Activated B cell treated with CpG ODN at 0.5 μM for 24 hours (primary cell): ENCODE measurements around the gene P4HB. TPM values are rescaled to one million over a fixed set of nuclear protein-coding genes. Genes with fewer than 3 reads are reported as not detected.

Experiments
- ATAC-seq: fragments of 200-7000 bp; cut with Tn5 transposase; one replicate; pipeline ENCODE4 v1.10.0; 2021; ENCODE audit warnings: low read depth, mild to moderate bottlenecking, moderate library complexity
- CTCF ChIA-PET: fragments of 350-600 bp; sonication (Branson Sonifier 250); formaldehyde crosslinking; loops from one replicate; lab custom pipeline; 2021; ENCODE audit warnings: antibody characterized with exemption; lab: Charles Lee
- POLR2A ChIA-PET: fragments of 350-600 bp; sonication (Branson Sonifier 250); formaldehyde crosslinking; loops from one replicate; lab custom pipeline; 2021; ENCODE audit warnings: antibody characterized with exemption; lab: Charles Lee
- DNase-seq: peaks from one replicate; pipeline ENCODE4 v3.0.0; 2022
- H3K27ac Mint-ChIP-seq: one replicate; pipeline ENCODE4 v1.8.0; 2020; ENCODE audit warnings: mixed read lengths
- H3K27me3 Mint-ChIP-seq: one replicate; pipeline ENCODE4 v1.8.0; 2021; ENCODE audit warnings: mixed read lengths
- H3K36me3 Mint-ChIP-seq: one replicate; pipeline ENCODE4 v1.8.0; 2021; ENCODE audit warnings: low read depth, mixed read lengths
- H3K4me1 Mint-ChIP-seq: one replicate; pipeline ENCODE4 v1.8.0; 2021; ENCODE audit warnings: mixed read lengths
- H3K4me3 Mint-ChIP-seq: one replicate; pipeline ENCODE4 v1.8.0; 2020; ENCODE audit warnings: mild to moderate bottlenecking, mixed read lengths
- H3K9me3 Mint-ChIP-seq: one replicate; pipeline ENCODE4 v1.8.0; 2020; ENCODE audit warnings: mixed read lengths
- CTCF ChIP-seq: fragments of 200-600 bp; IDR thresholded peaks from one replicate; pipeline ENCODE4 v1.8.0; 2022; ENCODE audit warnings: antibody characterized with exemption, mild to moderate bottlenecking
- intact Hi-C: fragments of 100-400 bp; cut with micrococcal nuclease; formaldehyde crosslinking; loops from one replicate; pipeline ENCODE4 v1.15.1; 2024
- total RNA-seq: library from RNA; stranded (reverse); gene quantifications from 2 replicates; pipeline ENCODE4 v1.2.3, GENCODE V29; 2022

Gene P4HB
- total RNA-seq, 1 donor from 2014 or later, result 225 TPM

GRCh38 chr17:81803728-81804558 is 56.4 kb downstream of the P4HB start, which contains the start of gene GCGR:
Gene GCGR, plus strand, starts transcription at chr17:81804150. Its CDS starts 4,869 bp downstream, at chr17:81809019.
- ATAC-seq (no peak), DNase-seq (no peak)
- no peaks in the 10 kb centered on the region for H3K36me3 Mint-ChIP-seq
- no peak within 1 kb of the TSS for H3K4me3 Mint-ChIP-seq
- H3K27me3 Mint-ChIP-seq, result peaks cover 35% of the 10 kb centered on the region
- ChIA-PET CTCF (no interaction called here), POLR2A (no interaction called here)
- intact Hi-C loops, result no loop called here
- H3K4me1 Mint-ChIP-seq, result peaks cover 4% of the 10 kb centered on the region
- TF ChIP-seq CTCF, result no peak
- H3K27ac Mint-ChIP-seq, result no peak within 1 kb of the TSS
- H3K9me3 Mint-ChIP-seq, result no peaks in the 10 kb centered on the region

- peaks cover 33% of the 10 kb centered on the region for H3K27me3 Mint-ChIP-seq
- no peaks in the 10 kb centered on the region for H3K36me3 Mint-ChIP-seq
- POLR2A ChIA-PET, result no interaction called here
These were observed 57.3 kb downstream of the P4HB start for GRCh38 chr17:81802856-81803643.

GRCh38 chr17:81802048-81802758 is 58.1 kb downstream of the P4HB start:
- Mint-ChIP-seq H3K27ac (no peak overlapping the region), H3K4me3 (no peak overlapping the region), H3K27me3 (peaks cover 30% of the 10 kb centered on the region), H3K36me3 (no peaks in the 10 kb centered on the region), H3K4me1 (peaks cover 4% of the 10 kb centered on the region), H3K9me3 (no peaks in the 10 kb centered on the region)
- ChIA-PET POLR2A (no interaction called here), CTCF (no interaction called here)
- TF ChIP-seq CTCF, result no peak
- intact Hi-C loops, result no loop called here
- ATAC-seq (no peak), DNase-seq (no peak)

More at GRCh38 chr17:81802856-81803643, 57.3 kb downstream of the P4HB start:
- CTCF ChIA-PET, result no interaction called here
- ATAC-seq (no peak), DNase-seq (no peak)
- no peak for TF ChIP-seq CTCF
- H3K4me3 Mint-ChIP-seq, result no peak overlapping the region
- no peak overlapping the region for H3K27ac Mint-ChIP-seq
- no peaks in the 10 kb centered on the region for H3K9me3 Mint-ChIP-seq
- H3K4me1 Mint-ChIP-seq, result peaks cover 4% of the 10 kb centered on the region
- intact Hi-C loops, result no loop called here

- CTCF ChIA-PET, result no interaction called here
- no peak for TF ChIP-seq CTCF
- ATAC-seq (no peak), DNase-seq (no peak)
- Mint-ChIP-seq H3K27ac (no peak overlapping the region), H3K36me3 (no peaks in the 10 kb centered on the region), H3K4me3 (no peak overlapping the region), H3K9me3 (no peaks in the 10 kb centered on the region), H3K4me1 (peaks cover 4% of the 10 kb centered on the region), H3K27me3 (peaks cover 30% of the 10 kb centered on the region)
- intact Hi-C loops, result no loop called here
- POLR2A ChIA-PET, result no interaction called here
These were observed 59.0 kb downstream of the P4HB start for GRCh38 chr17:81801327-81801726.
